SK-N-SH (cell line): ENCODE results near the gene HRK. TPM values are rescaled to one million over a fixed set of nuclear protein-coding genes. Genes with fewer than 3 reads are reported as not detected.

Experiments used
- CTCF ChIA-PET: fragments of 300-600, 350-600 bp; formaldehyde crosslinking; extraction: SDS; loops from one replicate; lab custom pipeline; 2021; lab: Yijun Ruan, JAX
- POLR2A ChIA-PET: fragments of 350-600 bp; sonication (Branson Sonifier 250); formaldehyde crosslinking; extraction: SDS; loops from one replicate; lab custom pipeline; 2020; ENCODE audit warnings: antibody characterized with exemption, inconsistent platforms; lab: Yijun Ruan, JAX
- DNase-seq: peaks from one replicate; pipeline ENCODE4 v3.0.0; 2012
- H2AFZ ChIP-seq: fragments of 200-600 bp; sonication (generic); 2 replicates; pipeline ENCODE4 v1.8.1; 2016; ENCODE audit warnings: antibody characterized with exemption, mild to moderate bottlenecking, low read depth
- H3F3A ChIP-seq: fragments of 200-600 bp; sonication (generic); replicated peaks from 2 replicates; pipeline ENCODE3; 2016; ENCODE audit warnings: antibody characterized with exemption, mild to moderate bottlenecking; ENCODE audit not compliant: insufficient read depth
- H3K27ac ChIP-seq, 2 experiments: fragments of 200-500 bp in 1 of 2; fragments of 200-600 bp in 1 of 2; sonication (Bioruptor generic) in 1 of 2; sonication (generic), shearing (Covaris generic) in 1 of 2; 2 replicates each; pipeline versions ENCODE4 v1.5.1 to v1.6.1; 2014 to 2016; ENCODE audit warnings: low read depth in 2 of 2, inconsistent platforms in 1 of 2, low read length in 1 of 2, mild to moderate bottlenecking in 1 of 2, mixed read lengths in 1 of 2
- H3K27me3 ChIP-seq: fragments of 200-600 bp; sonication (generic), shearing (Covaris generic); 2 replicates; pipeline ENCODE4 v1.6.1; 2016; ENCODE audit warnings: mixed run types; ENCODE audit not compliant: insufficient read depth
- H3K36me3 ChIP-seq, 2 experiments: fragments of 200-500 bp in 1 of 2; fragments of 200-600 bp in 1 of 2; sonication (Bioruptor generic) in 1 of 2; sonication (generic) in 1 of 2; replicated peaks in 1 of 2; 2 replicates each; pipeline versions ENCODE3 to v1.5.1; 2014 to 2016; ENCODE audit warnings: low read length in 1 of 2, mild to moderate bottlenecking in 1 of 2; ENCODE audit not compliant: insufficient read depth in 2 of 2, control insufficient read depth in 1 of 2
- H3K4me1 ChIP-seq, 2 experiments: fragments of 200-500 bp in 1 of 2; fragments of 200-600 bp in 1 of 2; sonication (Bioruptor generic) in 1 of 2; sonication (generic), shearing (Covaris generic) in 1 of 2; 2 replicates each; pipeline versions ENCODE4 v1.5.1 to v1.6.1; 2014 to 2016; ENCODE audit warnings: low read depth in 1 of 2, low read length in 1 of 2, mixed run types in 1 of 2; ENCODE audit not compliant: insufficient read depth in 2 of 2, control insufficient read depth in 1 of 2
- H3K4me2 ChIP-seq: fragments of 200-600 bp; sonication (generic), shearing (Covaris generic); 2 replicates; pipeline ENCODE4 v1.6.1; 2017; ENCODE audit warnings: mixed run types
- H3K4me3 ChIP-seq, 2 experiments: fragments of 200-500 bp in 1 of 2; fragments of 200-600 bp in 1 of 2; sonication (Bioruptor generic) in 1 of 2; sonication (generic), shearing (Covaris generic) in 1 of 2; 2 replicates each; pipeline versions ENCODE4 v1.5.1 to v1.8.1; 2014 to 2016; ENCODE audit warnings: low read depth in 2 of 2, inconsistent platforms in 1 of 2, low read length in 1 of 2, mild to moderate bottlenecking in 1 of 2, mixed read lengths in 1 of 2, moderate library complexity in 1 of 2
- H3K79me2 ChIP-seq: fragments of 200-600 bp; sonication (generic); 2 replicates; pipeline ENCODE4 v1.8.1; 2017; ENCODE audit warnings: mild to moderate bottlenecking; ENCODE audit not compliant: insufficient read depth
- H3K9ac ChIP-seq: fragments of 200-600 bp; sonication (generic); 2 replicates; pipeline ENCODE4 v1.6.1; 2017; ENCODE audit warnings: mixed run types
- H3K9me2 ChIP-seq: fragments of 200-600 bp; sonication (generic); 2 replicates; pipeline ENCODE4 v1.6.1; 2017; ENCODE audit warnings: mixed run types
- H3K9me3 ChIP-seq: fragments of 200-600 bp; sonication (generic); 2 replicates; pipeline ENCODE4 v1.6.1; 2017; ENCODE audit warnings: mixed run types, mild to moderate bottlenecking, moderate library complexity
- H4K20me1 ChIP-seq: fragments of 200-600 bp; sonication (generic); 2 replicates; pipeline ENCODE4 v1.6.1; 2017; ENCODE audit warnings: mild to moderate bottlenecking, mixed run types; ENCODE audit not compliant: insufficient read depth
- ELF1 ChIP-seq: IDR thresholded peaks from 2 replicates; pipeline ENCODE4 v1.4.0; 2012
- JUND ChIP-seq: IDR thresholded peaks from 2 replicates; pipeline ENCODE4 v1.4.0; 2012
- MEF2A ChIP-seq: IDR thresholded peaks from 2 replicates; pipeline ENCODE4 v1.4.0; 2012; ENCODE audit warnings: low read depth, borderline replicate concordance
- MXI1 ChIP-seq: IDR thresholded peaks from 2 replicates; pipeline ENCODE4 v1.6.1; 2012; ENCODE audit warnings: mild to moderate bottlenecking, low read depth, low read length, improper control_type of control experiment
- NRF1 ChIP-seq: IDR thresholded peaks from 2 replicates; pipeline ENCODE4 v1.6.1; 2012; ENCODE audit warnings: low read depth, mild to moderate bottlenecking, low read length
- PBX3 ChIP-seq: IDR thresholded peaks from 2 replicates; pipeline ENCODE4; 2012
- POLR2AphosphoS5 ChIP-seq: IDR thresholded peaks from 2 replicates; pipeline ENCODE4 v1.6.1; 2012; ENCODE audit warnings: low read depth, low read length
- RXRA ChIP-seq: IDR thresholded peaks from 2 replicates; pipeline ENCODE4 v1.4.0; 2012; ENCODE audit warnings: low read depth, mild to moderate bottlenecking, borderline replicate concordance
- SIN3A ChIP-seq: IDR thresholded peaks from 2 replicates; pipeline ENCODE4 v1.6.1; 2012; ENCODE audit warnings: low read depth, mild to moderate bottlenecking, low read length, moderate library complexity, borderline replicate concordance
- TAF1 ChIP-seq: IDR thresholded peaks from 2 replicates; pipeline ENCODE4 v1.6.1; 2012; ENCODE audit warnings: low read depth, mild to moderate bottlenecking, low read length, moderate library complexity, borderline replicate concordance
- TCF12 ChIP-seq: IDR thresholded peaks from 2 replicates; pipeline ENCODE4 v1.4.0; 2012
- YY1 ChIP-seq: IDR thresholded peaks from 2 replicates; pipeline ENCODE4 v1.4.0; 2012; ENCODE audit warnings: low read depth, mild to moderate bottlenecking
- WGBS: methylation state at CpG from one replicate; pipeline ENCODE4 v1.1.6; 2017; ENCODE audit warnings: low lambda C conversion rate; 5-methylcytosine and 5-hydroxymethylcytosine counted together
- polyA plus RNA-seq, 3 experiments: library from polyadenylated mRNA; depleted of rRNA; stranded (reverse); fragments of >200 nt; gene quantifications; 2 replicates each; pipeline ENCODE4 v1.2.3, GENCODE V29; 2012
- TF ChIP-seq, protein P1 (sequence below): IDR thresholded peaks from 2 replicates; pipeline ENCODE4 v1.6.1; 2012; ENCODE audit warnings: mild to moderate bottlenecking, low read depth, low read length, moderate library complexity
- TF ChIP-seq, protein P2 (sequence below): IDR thresholded peaks from 2 replicates; pipeline ENCODE4 v1.4.0; 2012; ENCODE audit warnings: low read depth, borderline replicate concordance
- TF ChIP-seq, protein P3 (sequence below): fragments of 150-350 bp; IDR thresholded peaks from 2 replicates; pipeline ENCODE4 v1.6.1; 2017; ENCODE audit warnings: antibody characterized with exemption, low read length, low read depth, borderline replicate concordance
- TF ChIP-seq, protein P4 (sequence below): IDR thresholded peaks from 2 replicates; pipeline ENCODE4 v1.4.0; 2012; ENCODE audit warnings: low read depth
- TF ChIP-seq, protein P5 (sequence below): IDR thresholded peaks from 2 replicates; pipeline ENCODE4 v1.4.0; 2012; ENCODE audit warnings: low read depth, borderline replicate concordance

Gene HRK
- polyA plus RNA-seq, 1 of the 3 experiments (the other 2 are of a cell fraction): 0.02 TPM

- H3K9me3 ChIP-seq: no peaks in the 10 kb centered on the region
- no peak for DNase-seq
- H3K4me2 ChIP-seq: no peak overlapping the region
- no peak for TF ChIP-seq MXI1
- no peak for TF ChIP-seq PBX3
- TF ChIP-seq, protein P1, sequence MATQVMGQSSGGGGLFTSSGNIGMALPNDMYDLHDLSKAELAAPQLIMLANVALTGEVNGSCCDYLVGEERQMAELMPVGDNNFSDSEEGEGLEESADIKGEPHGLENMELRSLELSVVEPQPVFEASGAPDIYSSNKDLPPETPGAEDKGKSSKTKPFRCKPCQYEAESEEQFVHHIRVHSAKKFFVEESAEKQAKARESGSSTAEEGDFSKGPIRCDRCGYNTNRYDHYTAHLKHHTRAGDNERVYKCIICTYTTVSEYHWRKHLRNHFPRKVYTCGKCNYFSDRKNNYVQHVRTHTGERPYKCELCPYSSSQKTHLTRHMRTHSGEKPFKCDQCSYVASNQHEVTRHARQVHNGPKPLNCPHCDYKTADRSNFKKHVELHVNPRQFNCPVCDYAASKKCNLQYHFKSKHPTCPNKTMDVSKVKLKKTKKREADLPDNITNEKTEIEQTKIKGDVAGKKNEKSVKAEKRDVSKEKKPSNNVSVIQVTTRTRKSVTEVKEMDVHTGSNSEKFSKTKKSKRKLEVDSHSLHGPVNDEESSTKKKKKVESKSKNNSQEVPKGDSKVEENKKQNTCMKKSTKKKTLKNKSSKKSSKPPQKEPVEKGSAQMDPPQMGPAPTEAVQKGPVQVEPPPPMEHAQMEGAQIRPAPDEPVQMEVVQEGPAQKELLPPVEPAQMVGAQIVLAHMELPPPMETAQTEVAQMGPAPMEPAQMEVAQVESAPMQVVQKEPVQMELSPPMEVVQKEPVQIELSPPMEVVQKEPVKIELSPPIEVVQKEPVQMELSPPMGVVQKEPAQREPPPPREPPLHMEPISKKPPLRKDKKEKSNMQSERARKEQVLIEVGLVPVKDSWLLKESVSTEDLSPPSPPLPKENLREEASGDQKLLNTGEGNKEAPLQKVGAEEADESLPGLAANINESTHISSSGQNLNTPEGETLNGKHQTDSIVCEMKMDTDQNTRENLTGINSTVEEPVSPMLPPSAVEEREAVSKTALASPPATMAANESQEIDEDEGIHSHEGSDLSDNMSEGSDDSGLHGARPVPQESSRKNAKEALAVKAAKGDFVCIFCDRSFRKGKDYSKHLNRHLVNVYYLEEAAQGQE: no peak
- no peak for TF ChIP-seq TAF1
- TF ChIP-seq JUND: no peak
- TF ChIP-seq YY1: no peak
- TF ChIP-seq, protein P2, sequence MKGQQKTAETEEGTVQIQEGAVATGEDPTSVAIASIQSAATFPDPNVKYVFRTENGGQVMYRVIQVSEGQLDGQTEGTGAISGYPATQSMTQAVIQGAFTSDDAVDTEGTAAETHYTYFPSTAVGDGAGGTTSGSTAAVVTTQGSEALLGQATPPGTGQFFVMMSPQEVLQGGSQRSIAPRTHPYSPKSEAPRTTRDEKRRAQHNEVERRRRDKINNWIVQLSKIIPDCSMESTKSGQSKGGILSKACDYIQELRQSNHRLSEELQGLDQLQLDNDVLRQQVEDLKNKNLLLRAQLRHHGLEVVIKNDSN: no peak
- TF ChIP-seq RXRA: no peak
- TF ChIP-seq, protein P3, sequence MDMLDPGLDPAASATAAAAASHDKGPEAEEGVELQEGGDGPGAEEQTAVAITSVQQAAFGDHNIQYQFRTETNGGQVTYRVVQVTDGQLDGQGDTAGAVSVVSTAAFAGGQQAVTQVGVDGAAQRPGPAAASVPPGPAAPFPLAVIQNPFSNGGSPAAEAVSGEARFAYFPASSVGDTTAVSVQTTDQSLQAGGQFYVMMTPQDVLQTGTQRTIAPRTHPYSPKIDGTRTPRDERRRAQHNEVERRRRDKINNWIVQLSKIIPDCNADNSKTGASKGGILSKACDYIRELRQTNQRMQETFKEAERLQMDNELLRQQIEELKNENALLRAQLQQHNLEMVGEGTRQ: no peak
- TF ChIP-seq POLR2AphosphoS5: no peak
- no peak for TF ChIP-seq ELF1
- no peak for TF ChIP-seq SIN3A
- TF ChIP-seq TCF12: no peak
- no peak for TF ChIP-seq MEF2A
- TF ChIP-seq NRF1: no peak
- TF ChIP-seq, protein P4, sequence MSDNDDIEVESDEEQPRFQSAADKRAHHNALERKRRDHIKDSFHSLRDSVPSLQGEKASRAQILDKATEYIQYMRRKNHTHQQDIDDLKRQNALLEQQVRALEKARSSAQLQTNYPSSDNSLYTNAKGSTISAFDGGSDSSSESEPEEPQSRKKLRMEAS: no peak
- TF ChIP-seq, protein P5, sequence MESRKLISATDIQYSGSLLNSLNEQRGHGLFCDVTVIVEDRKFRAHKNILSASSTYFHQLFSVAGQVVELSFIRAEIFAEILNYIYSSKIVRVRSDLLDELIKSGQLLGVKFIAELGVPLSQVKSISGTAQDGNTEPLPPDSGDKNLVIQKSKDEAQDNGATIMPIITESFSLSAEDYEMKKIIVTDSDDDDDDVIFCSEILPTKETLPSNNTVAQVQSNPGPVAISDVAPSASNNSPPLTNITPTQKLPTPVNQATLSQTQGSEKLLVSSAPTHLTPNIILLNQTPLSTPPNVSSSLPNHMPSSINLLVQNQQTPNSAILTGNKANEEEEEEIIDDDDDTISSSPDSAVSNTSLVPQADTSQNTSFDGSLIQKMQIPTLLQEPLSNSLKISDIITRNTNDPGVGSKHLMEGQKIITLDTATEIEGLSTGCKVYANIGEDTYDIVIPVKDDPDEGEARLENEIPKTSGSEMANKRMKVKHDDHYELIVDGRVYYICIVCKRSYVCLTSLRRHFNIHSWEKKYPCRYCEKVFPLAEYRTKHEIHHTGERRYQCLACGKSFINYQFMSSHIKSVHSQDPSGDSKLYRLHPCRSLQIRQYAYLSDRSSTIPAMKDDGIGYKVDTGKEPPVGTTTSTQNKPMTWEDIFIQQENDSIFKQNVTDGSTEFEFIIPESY: no peak
- H3K9ac ChIP-seq: no peak overlapping the region
- no peaks in the 10 kb centered on the region for H3K4me1 ChIP-seq
- POLR2A ChIA-PET: no interaction called here
- no peaks in the 10 kb centered on the region for H3K9me2 ChIP-seq
- no peaks in the 10 kb centered on the region for H3K36me3 ChIP-seq
- CTCF ChIA-PET: interaction anchor here (2.1 kb wide), 1 partner anchor 10 kb away, joined by 4 read pairs; no protein-coding TSS in a partner anchor
- no peaks in the 10 kb centered on the region for H3K27me3 ChIP-seq
- no peaks in the 10 kb centered on the region for H3F3A ChIP-seq
- H3K79me2 ChIP-seq: no peaks in the 10 kb centered on the region
- no peak overlapping the region for H2AFZ ChIP-seq
- no peak overlapping the region for H3K4me3 ChIP-seq
- H3K27ac ChIP-seq: no peak overlapping the region
- H4K20me1 ChIP-seq: no peaks in the 10 kb centered on the region
- 81% methylated on average over 14 of the region's 18 CpGs for WGBS
These were observed 72.8 kb downstream of the HRK start for GRCh38 chr12:116808113-116809105.
